ENCODE data around the gene HOOK2. TPM values are rescaled to one million over a fixed set of nuclear protein-coding genes. Genes with fewer than 3 reads are reported as not detected.
"Not testable (repeated sequence)": the region's sequence is repeated elsewhere in the genome, so short reads cannot be mapped to it uniquely, and the experiment has no call there.

Gene HOOK2
- total RNA-seq, 1 experiment from 2014 or later = 11.0 TPM

DNA sequence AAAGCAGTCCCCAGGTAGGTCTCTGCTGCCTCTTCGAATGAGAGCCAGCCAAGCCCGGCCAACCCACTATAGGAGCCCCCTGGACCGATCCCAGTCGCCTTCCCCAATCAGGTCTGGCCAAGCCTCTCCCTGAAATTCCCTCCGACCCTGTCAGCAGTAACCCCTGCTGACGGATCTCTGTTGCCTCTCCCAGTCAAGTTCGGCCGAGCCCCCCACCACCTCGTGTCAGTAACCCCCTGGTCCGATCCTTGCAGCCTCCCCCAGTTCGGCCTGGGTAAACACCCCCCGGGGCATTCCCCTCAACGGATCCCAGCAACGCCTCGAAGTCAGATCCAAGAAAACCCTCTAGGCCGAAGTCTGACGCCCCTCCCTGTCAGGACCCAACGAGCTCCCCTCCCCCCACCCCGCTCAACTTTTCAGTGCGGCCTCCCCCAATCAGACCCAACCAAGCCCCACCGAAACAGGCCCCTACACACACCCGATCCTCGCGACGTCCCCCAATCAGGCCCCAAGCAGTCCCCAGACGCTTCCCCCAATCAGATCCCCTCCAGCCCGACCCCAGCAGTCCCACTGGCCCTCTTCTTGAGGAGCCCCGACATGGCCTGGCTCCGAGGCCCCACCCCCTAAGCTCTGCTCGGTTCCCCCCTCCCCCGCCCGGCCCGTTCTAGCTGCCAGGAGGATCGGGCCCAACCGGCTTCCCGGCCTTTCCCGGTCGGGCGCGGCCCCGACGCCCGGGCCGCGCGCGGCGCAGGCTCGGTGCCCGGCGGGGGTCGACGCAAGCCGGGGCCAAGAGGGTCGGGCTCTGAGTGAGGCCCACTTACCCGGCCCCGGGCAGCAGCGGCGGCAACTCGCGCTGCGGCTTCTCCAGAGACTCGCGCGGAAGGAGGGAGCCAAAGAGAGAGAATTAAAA, 53.4 kb downstream of the HOOK2 start:
- peak; percentile 78 for DNase-seq (ENCODE audit: low read depth)

DNA sequence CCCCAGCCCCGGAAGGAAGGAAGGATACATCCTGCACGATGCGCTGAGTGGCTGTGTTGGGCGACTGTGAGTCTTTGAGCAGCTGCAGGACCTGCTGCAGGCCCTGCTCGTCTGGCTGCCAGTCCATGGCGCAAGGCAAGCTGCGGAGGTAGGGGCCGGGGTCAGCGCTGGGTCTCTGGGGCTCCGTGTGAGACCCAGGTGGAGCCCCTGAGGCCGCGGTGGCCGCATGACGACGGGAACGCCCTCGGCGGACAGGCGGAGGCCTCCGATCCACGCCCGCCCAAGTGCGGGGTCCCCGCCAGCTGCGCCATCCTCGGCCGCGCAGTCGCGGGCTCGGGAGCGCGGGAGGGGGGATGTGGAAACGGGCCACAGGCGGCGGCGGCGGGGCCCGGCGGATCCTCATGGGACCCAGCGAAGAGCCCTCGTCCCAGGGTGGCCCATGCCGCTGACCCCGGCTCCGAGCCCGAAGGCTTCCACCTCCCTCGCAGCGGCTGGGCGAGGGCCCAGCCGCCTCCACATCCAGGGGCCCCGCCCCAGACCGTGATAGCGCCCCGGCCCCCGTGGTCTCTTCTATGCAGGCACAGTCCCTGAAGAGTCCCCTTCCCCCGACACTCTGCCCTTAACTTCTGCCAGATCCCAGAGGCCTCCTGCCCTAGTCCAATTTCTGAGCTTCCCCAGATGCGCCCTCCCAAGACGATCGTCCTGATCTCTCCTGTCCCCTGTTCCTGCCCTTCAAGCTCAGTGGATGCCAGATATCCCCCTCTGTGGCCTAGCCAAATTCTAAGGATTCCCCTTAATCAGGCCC, 54.3 kb downstream of the HOOK2 start:
- DNase-seq (ENCODE audit: low read depth) = no peak

DNA sequence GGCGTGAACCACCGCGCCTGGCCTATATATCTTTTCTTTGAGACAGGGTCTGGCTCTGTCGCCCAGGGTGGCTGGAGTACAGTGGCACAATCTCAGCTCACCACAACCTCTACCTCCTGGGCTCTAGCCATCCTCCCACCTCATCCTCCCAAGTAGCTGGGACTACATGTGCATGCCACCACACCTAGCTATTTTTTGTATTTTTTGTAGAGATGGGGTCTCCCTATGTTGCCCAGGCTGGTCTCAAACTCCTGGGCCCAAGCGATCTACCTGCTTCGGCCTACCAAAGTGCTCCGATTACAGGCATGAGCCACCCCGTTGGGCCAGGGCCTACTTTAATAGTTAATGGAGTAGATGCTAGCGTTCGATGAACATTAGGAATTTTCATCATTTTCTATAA, 55.1 kb downstream of the HOOK2 start:
- DNase-seq (ENCODE audit: low read depth) = no peak

GRCh38 chr19:12715929-12716328, 59.4 kb downstream of the HOOK2 start:
- no peak for DNase-seq (ENCODE audit: low read depth)

DNA sequence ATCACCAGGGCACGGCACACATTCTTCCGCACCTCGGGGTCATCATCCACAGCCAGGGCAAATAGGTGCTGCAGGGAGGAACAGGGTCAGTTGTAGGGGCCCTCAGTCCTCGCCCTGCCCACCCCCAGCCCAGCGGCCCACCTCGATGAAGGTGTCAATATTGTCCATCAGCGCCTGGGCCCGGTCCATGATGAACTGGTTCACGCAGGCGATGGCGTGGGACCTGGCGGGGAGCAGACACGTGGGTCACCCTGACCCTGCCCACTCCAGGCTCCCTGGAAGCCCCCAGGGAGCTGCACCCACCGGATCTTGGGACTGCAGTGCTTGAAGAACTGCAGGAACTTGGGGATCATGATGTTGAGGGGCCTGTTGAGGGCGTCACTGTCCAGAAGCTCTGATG, 60.2 kb downstream of the HOOK2 start:
- no peak for DNase-seq (ENCODE audit: low read depth)

GRCh38 chr19:12713304-12713703, 62.0 kb downstream of the HOOK2 start:
- not testable (repeated sequence) for DNase-seq (ENCODE audit: low read depth)

Other genes starting within 250 kb of the HOOK2 start
- 3.1 and 6.5 TPM in 2 replicates for gene ZNF564, start 224.1 kb downstream of the HOOK2 start, total RNA-seq (2014; rRNA removed; shearing (Covaris generic))
- 3.5 and 4.5 TPM in 2 replicates for gene ZNF490, start 164.7 kb downstream of the HOOK2 start, total RNA-seq (2014; rRNA removed; shearing (Covaris generic))
- gene ZNF791, start 164.6 kb downstream of the HOOK2 start, total RNA-seq (2014; rRNA removed; shearing (Covaris generic)) = 9.0 and 11.9 TPM in 2 replicates
- 18.0 and 20.7 TPM in 2 replicates for gene MAN2B1, start 108.8 kb downstream of the HOOK2 start, total RNA-seq (2014; rRNA removed; shearing (Covaris generic))
- gene WDR83, start 108.7 kb downstream of the HOOK2 start, total RNA-seq (2014; rRNA removed; shearing (Covaris generic)) = 9.0 and 10.6 TPM in 2 replicates
- gene DHPS, start 93.7 kb downstream of the HOOK2 start, total RNA-seq (2014; rRNA removed; shearing (Covaris generic)) = 105 and 132 TPM in 2 replicates
- not detected in 2 replicates for gene GNG14, start 87.6 kb downstream of the HOOK2 start, total RNA-seq (2014; rRNA removed; shearing (Covaris generic))
- gene FBXW9, start 78.9 kb downstream of the HOOK2 start, total RNA-seq (2014; rRNA removed; shearing (Covaris generic)) = 14.2 and 14.6 TPM in 2 replicates
- 18.2 and 24.0 TPM in 2 replicates for gene TNPO2, start 51.6 kb downstream of the HOOK2 start, total RNA-seq (2014; rRNA removed; shearing (Covaris generic))
- 274 and 313 TPM in 2 replicates for gene TRIR, start 40.9 kb downstream of the HOOK2 start, total RNA-seq (2014; rRNA removed; shearing (Covaris generic))
- 78.9 and 111 TPM in 2 replicates for gene GET3, start 38.1 kb downstream of the HOOK2 start, total RNA-seq (2014; rRNA removed; shearing (Covaris generic))
- gene BEST2, start 23.8 kb downstream of the HOOK2 start, total RNA-seq (2014; rRNA removed; shearing (Covaris generic)) = not detected in 2 replicates
- gene JUNB, start 15.9 kb upstream of the HOOK2 start, total RNA-seq (2014; rRNA removed; shearing (Covaris generic)) = 61.6 and 66.6 TPM in 2 replicates
- 81.7 and 99.3 TPM in 2 replicates for gene PRDX2, start 26.2 kb upstream of the HOOK2 start, total RNA-seq (2014; rRNA removed; shearing (Covaris generic))
- gene THSD8, start 26.5 kb upstream of the HOOK2 start, total RNA-seq (2014; rRNA removed; shearing (Covaris generic)) = not detected in 2 replicates
- gene RNASEH2A, start 31.0 kb upstream of the HOOK2 start, total RNA-seq (2014; rRNA removed; shearing (Covaris generic)) = 75.8 and 76.9 TPM in 2 replicates
- not detected in 2 replicates for gene RTBDN, start 59.0 kb upstream of the HOOK2 start, total RNA-seq (2014; rRNA removed; shearing (Covaris generic))
- 0.11 and 0.57 TPM in 2 replicates for gene MAST1, start 63.0 kb upstream of the HOOK2 start, total RNA-seq (2014; rRNA removed; shearing (Covaris generic))
- 13.7 and 19.3 TPM in 2 replicates for gene DNASE2, start 105.9 kb upstream of the HOOK2 start, total RNA-seq (2014; rRNA removed; shearing (Covaris generic))
- gene KLF1, start 111.6 kb upstream of the HOOK2 start, total RNA-seq (2014; rRNA removed; shearing (Covaris generic)) = not detected in 2 replicates
- gene GCDH, start 115.6 kb upstream of the HOOK2 start, total RNA-seq (2014; rRNA removed; shearing (Covaris generic)) = 47.0 and 91.3 TPM in 2 replicates
- 0.63 TPM in 1 of 2 replicates, not detected in the other for gene SYCE2, start 143.7 kb upstream of the HOOK2 start, total RNA-seq (2014; rRNA removed; shearing (Covaris generic))
- gene FARSA, start 158.2 kb upstream of the HOOK2 start, total RNA-seq (2014; rRNA removed; shearing (Covaris generic)) = 105 and 122 TPM in 2 replicates
- gene CALR, start 163.1 kb upstream of the HOOK2 start, total RNA-seq (2014; rRNA removed; shearing (Covaris generic)) = 961 and 1,048 TPM in 2 replicates
- 125 and 151 TPM in 2 replicates for gene RAD23A, start 170.3 kb upstream of the HOOK2 start, total RNA-seq (2014; rRNA removed; shearing (Covaris generic))
- gene GADD45GIP1, start 181.7 kb upstream of the HOOK2 start, total RNA-seq (2014; rRNA removed; shearing (Covaris generic)) = 75.8 and 80.8 TPM in 2 replicates
- not detected in 2 replicates for gene DAND5, start 194.0 kb upstream of the HOOK2 start, total RNA-seq (2014; rRNA removed; shearing (Covaris generic))
- 8.3 and 9.9 TPM in 2 replicates for gene NFIX, start 219.9 kb upstream of the HOOK2 start, total RNA-seq (2014; rRNA removed; shearing (Covaris generic))

All from Daoy (cell line).